Measurements from ENCODE around the gene ITGAE.

DNA sequence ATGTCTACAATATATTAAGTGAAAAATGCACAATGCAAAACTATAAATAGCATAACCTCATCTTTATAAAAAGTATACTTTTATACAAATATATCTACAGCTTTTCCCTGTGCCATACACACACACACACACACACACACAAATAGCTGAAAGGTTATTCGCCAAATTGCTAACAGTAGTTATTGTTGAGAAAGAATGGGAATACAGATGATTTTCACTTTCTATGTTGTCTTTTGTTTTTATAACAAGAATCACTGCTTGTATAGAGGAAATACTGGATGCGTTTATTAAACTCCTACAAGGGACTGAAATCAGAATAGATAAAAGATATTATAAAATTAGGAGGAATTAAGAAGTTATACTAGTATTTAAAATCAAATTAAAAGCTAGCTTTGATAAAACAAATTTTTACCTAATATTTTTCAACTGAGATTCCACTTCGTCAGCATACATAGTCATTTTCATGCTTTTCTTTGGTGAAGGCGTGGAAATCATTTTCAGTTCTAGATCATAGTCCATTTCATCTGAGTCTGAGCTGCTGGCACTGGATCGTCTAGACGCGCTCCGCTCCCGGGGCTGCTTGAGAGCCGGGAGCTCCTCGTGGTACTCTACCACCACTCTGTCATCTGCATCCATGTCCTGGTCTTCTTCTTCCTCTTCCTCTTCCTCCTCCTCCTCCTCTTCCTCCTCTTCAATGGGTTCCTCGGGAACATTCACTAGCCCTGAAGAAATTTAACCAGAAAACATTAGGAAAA is 17.0 kb upstream of the ITGAE start:
- TF ChIP-seq POLR2A (IDR thresholded peaks at IDR 0.05): no peak
- TF ChIP-seq, protein P1, sequence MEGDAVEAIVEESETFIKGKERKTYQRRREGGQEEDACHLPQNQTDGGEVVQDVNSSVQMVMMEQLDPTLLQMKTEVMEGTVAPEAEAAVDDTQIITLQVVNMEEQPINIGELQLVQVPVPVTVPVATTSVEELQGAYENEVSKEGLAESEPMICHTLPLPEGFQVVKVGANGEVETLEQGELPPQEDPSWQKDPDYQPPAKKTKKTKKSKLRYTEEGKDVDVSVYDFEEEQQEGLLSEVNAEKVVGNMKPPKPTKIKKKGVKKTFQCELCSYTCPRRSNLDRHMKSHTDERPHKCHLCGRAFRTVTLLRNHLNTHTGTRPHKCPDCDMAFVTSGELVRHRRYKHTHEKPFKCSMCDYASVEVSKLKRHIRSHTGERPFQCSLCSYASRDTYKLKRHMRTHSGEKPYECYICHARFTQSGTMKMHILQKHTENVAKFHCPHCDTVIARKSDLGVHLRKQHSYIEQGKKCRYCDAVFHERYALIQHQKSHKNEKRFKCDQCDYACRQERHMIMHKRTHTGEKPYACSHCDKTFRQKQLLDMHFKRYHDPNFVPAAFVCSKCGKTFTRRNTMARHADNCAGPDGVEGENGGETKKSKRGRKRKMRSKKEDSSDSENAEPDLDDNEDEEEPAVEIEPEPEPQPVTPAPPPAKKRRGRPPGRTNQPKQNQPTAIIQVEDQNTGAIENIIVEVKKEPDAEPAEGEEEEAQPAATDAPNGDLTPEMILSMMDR (IDR thresholded peaks at IDR 0.05): no peak

All from lower leg skin (tissue), 3 donors.